T-helper 2 cell treated with Interferon-gamma antibody and Interleukin-4, amounts not matched to agents 5 μg/mL and 100 μg/mL, for 36 hours (primary cell): Measurements from ENCODE around the gene ING5.

Experiments used
- DNase-seq: peaks from one replicate; pipeline ENCODE4 v3.0.0; 2021; ENCODE audit warnings: low spot score
- H3K27ac Mint-ChIP-seq: one replicate; pipeline ENCODE4 v1.8.0; 2021; ENCODE audit warnings: mild to moderate bottlenecking, mixed read lengths
- H3K27me3 Mint-ChIP-seq: one replicate; pipeline ENCODE4 v1.8.0; 2021; ENCODE audit warnings: low read depth, mixed read lengths
- H3K36me3 Mint-ChIP-seq: one replicate; pipeline ENCODE4 v1.8.0; 2021; ENCODE audit warnings: low read depth, mixed read lengths
- H3K4me1 Mint-ChIP-seq: one replicate; pipeline ENCODE4 v1.8.0; 2021; ENCODE audit warnings: low read depth, mixed read lengths
- H3K4me3 Mint-ChIP-seq: one replicate; pipeline ENCODE4 v1.8.0; 2022; ENCODE audit warnings: mild to moderate bottlenecking, moderate library complexity, mixed read lengths
- H3K9me3 Mint-ChIP-seq: one replicate; pipeline ENCODE4 v1.8.0; 2021; ENCODE audit warnings: mixed read lengths

ING5 gene

DNA sequence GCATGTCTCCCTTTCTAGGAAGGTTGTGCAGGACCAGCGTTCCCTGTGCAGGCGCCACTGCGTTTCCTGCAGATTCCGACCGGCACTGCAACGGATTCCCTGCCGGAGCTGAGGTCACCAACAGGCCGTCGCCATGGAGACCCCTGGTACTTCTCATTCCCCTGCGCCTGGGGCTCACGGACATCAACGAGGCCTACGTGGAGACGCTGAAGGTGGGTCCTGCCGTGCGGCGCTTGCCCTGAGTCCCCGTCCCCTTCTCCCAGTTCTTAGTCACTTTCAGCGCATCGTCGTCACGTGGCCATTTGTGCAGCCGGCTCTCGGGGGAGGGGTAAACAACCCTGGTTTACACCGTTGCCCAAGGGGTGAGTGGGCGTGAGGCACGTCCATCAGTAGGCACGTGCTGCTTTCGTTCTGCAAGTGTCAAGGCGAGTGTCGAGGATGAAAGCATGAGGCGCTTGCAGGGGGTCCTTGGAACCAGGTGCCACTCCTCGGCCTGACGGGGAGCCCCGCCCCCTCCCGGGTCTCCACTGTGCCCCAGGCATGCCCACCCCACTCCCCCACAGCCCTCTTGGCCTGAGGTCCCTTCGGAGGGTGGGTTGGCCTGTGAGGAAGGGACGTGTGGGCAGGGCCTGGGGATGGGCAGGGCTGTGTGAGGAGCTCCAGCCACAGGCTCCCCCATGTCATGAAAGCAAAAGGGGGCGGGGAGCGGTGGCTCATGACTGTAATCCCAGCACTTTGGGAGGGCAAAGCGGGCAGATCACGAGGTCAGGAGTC lies 35.0 kb upstream of the ING5 start:
- Mint-ChIP-seq H3K4me1 (peaks cover 4% of the 10 kb centered on the region), H3K4me3 (no peak overlapping the region), H3K27me3 (no peaks in the 10 kb centered on the region), H3K36me3 (peaks cover 8% of the 10 kb centered on the region), H3K27ac (no peak overlapping the region), H3K9me3 (no peaks in the 10 kb centered on the region)
- DNase-seq: no peak

DNA sequence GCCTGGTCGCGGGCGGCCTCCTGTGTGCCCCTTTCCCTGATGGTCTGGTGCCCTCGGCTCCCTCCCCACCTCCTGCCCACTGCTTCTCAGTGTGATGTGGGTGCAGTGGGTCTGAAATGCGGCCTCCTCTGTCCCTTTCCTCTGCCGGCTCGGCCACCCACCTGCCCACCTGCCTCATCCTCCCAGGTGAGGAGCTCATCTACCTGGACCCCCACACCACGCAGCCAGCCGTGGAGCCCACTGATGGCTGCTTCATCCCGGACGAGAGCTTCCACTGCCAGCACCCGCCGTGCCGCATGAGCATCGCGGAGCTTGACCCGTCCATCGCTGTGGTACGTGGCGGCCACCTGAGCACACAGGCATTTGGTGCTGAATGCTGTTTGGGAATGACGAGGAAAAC lies 33.5 kb upstream of the ING5 start:
- no peak for DNase-seq
- H3K36me3 Mint-ChIP-seq: peaks cover 8% of the 10 kb centered on the region
- H3K27me3 Mint-ChIP-seq: no peaks in the 10 kb centered on the region
- H3K9me3 Mint-ChIP-seq: no peaks in the 10 kb centered on the region
- H3K4me3 Mint-ChIP-seq: no peak overlapping the region
- H3K4me1 Mint-ChIP-seq: peaks cover 4% of the 10 kb centered on the region
- no peak overlapping the region for H3K27ac Mint-ChIP-seq

DNA sequence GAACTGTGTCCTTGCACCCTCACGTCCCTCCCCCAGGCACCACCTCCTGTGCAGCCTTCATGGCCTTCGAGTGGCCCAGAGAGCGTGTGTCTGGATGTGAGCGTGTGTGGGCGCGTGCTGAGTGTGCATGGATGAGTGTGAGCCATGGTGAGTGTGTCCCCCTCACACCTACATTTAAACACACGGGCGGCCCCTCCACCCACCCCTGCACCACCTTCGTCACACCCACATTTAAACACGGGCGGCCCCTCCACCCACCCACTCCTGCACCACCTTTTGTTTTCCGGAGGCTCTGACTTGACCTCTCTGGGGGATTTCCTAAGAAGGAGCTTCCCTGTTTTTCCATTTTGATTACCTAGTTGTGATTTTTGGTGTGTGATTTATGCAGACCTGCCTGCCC lies 33.0 kb upstream of the ING5 start:
- Mint-ChIP-seq H3K9me3 (no peaks in the 10 kb centered on the region), H3K27me3 (no peaks in the 10 kb centered on the region), H3K4me1 (peaks cover 7% of the 10 kb centered on the region), H3K27ac (no peak overlapping the region), H3K4me3 (no peak overlapping the region), H3K36me3 (peaks cover 11% of the 10 kb centered on the region)
- DNase-seq: no peak

DNA sequence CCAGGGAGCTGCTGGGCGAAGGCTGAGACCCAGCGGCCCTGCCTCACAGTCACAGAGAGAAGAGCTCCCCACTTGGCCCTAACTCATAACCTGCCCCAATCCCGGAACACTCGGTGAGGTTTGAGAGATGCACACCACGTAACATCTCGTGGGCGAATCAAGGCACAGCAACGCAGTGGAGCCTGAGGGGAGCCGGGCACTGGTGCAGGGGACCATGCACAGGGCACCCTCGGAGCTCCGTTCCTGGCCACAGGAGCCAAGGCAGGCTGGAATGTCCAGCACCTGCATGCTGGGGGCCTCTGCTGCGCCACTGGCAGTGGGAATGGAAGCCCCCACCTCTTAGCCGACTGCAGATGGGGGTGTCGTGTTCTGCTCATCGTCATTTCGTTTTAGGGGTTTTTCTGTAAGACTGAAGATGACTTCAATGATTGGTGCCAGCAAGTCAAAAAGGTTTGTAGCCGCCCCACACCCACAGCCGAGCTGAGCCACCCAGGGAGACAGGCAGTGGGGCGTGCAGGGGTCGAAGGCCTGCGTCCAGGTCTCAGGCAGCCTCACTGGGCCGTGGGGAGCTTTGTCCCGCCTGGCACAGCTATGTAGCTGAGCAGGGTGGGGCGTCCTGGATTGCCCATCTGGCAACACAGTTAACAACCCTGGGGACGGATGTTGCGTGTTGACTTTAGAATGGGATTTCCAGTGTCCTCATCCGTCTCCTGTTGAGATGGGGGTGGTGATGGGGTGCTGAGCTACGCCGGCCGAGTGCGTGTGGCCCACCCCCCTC lies 31.3 kb upstream of the ING5 start:
- Mint-ChIP-seq H3K4me1 (peaks cover 4% of the 10 kb centered on the region), H3K36me3 (peaks cover 16% of the 10 kb centered on the region), H3K27ac (no peak overlapping the region), H3K27me3 (no peaks in the 10 kb centered on the region), H3K4me3 (no peak overlapping the region), H3K9me3 (no peaks in the 10 kb centered on the region)
- DNase-seq: no peak

DNA sequence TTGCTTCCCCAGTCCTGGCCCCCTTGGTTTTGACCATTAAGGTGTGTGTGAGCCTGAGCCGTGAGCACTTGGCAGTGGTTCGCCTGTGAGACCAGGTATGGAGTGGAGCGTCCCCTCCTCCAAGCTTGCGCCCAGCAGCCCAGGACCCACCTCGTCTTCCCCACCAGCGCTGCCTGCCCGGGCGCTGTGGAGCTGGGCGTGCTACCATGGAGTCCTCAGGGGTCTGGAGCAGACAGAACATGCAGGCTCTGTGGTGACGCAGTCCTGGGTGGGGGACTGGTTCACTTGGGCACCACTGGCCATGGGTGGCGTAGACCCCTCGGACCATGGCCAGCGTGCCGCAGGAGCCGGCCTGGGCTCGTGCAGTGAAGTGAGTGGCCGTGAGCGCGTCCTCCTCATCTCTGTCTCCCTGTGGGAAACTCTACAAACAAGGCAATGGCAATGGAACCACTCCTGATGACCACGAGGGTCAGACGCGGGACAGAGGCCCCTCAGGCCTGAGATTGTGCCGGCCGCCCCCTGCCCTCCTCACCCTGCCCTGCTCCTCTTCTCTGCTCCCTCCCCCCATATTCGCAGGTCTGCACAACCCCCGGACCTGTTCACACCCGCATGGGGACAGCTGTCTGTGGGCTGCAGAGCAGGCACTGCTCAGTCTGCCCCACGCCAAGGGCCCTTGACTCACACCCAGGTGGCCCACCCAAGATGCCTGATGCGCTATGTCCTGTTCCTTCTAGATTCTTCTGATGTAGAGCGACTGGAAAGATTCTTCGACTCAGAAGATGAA lies 30.2 kb upstream of the ING5 start:
- Mint-ChIP-seq H3K27ac (no peak overlapping the region), H3K4me3 (no peak overlapping the region), H3K27me3 (no peaks in the 10 kb centered on the region), H3K4me1 (peaks cover 4% of the 10 kb centered on the region), H3K36me3 (peaks cover 17% of the 10 kb centered on the region), H3K9me3 (no peaks in the 10 kb centered on the region)
- no peak for DNase-seq

- Mint-ChIP-seq H3K9me3 (no peaks in the 10 kb centered on the region), H3K27me3 (no peaks in the 10 kb centered on the region), H3K36me3 (peaks cover 17% of the 10 kb centered on the region), H3K4me3 (no peak overlapping the region), H3K27ac (no peak overlapping the region), H3K4me1 (peaks cover 4% of the 10 kb centered on the region)
- no peak for DNase-seq
Measured at GRCh38 chr2:241672243-241673188, 29.3 kb upstream of the ING5 start.

GRCh38 chr2:241673189-241673663 lies 28.6 kb upstream of the ING5 start:
- H3K27me3 Mint-ChIP-seq: no peaks in the 10 kb centered on the region
- peaks cover 4% of the 10 kb centered on the region for H3K4me1 Mint-ChIP-seq
- peaks cover 17% of the 10 kb centered on the region for H3K36me3 Mint-ChIP-seq
- no peak overlapping the region for H3K27ac Mint-ChIP-seq
- DNase-seq: no peak
- H3K9me3 Mint-ChIP-seq: no peaks in the 10 kb centered on the region
- H3K4me3 Mint-ChIP-seq: no peak overlapping the region

DNA sequence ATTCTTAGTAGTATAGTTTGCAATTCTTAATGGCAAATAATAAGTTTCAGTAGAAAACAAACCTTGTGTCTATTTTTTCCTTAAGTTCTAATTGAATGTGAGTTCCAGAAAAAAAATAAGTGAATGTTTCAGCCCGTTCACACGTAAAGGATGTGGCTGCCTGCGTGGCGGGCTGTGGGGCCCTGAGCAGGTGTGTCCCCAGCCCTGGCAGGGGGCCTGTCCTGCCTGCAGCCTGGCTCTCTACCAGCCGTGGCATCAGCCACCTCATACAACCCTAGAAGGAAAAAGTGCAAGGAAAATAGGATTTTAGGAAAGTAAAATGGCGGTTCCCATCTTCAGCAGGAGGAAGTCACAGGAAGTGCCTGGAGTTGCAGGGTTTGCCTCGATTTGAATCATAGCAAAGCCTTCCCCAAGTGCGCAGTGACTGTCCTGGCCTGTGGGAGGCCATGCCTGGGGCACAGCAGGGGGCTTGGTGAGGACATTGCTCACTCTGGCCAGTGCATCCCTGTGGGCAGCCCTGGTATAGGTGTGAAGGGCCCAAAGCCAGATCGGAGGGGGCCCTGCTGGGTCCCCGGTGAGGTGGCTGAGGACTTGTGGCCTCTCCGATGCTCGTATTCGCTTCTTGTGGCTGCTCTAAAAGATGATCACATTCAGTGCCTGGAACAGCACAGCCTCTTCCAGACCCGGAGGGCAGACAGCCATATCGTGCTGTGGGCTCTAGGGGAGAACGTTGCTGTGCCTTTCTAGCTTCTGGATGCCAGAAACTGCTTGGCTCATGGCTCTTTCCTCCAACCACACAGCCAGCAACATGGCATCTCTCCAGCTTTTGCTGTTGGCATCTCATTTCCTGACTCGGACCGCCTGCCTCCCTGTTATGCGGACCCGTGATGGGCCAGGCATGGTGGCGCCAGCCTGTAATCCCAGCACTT lies 27.8 kb upstream of the ING5 start:
- peaks cover 16% of the 10 kb centered on the region for H3K36me3 Mint-ChIP-seq
- peaks cover 4% of the 10 kb centered on the region for H3K4me1 Mint-ChIP-seq
- no peak overlapping the region for H3K27ac Mint-ChIP-seq
- no peak overlapping the region for H3K4me3 Mint-ChIP-seq
- H3K9me3 Mint-ChIP-seq: no peaks in the 10 kb centered on the region
- DNase-seq: no peak
- H3K27me3 Mint-ChIP-seq: no peaks in the 10 kb centered on the region

- H3K9me3 Mint-ChIP-seq: no peaks in the 10 kb centered on the region
- H3K4me1 Mint-ChIP-seq: peaks cover 4% of the 10 kb centered on the region
- no peaks in the 10 kb centered on the region for H3K27me3 Mint-ChIP-seq
- H3K27ac Mint-ChIP-seq: no peak overlapping the region
- peaks cover 22% of the 10 kb centered on the region for H3K36me3 Mint-ChIP-seq
- no peak overlapping the region for H3K4me3 Mint-ChIP-seq
- DNase-seq: no peak
Measured at GRCh38 chr2:241675885-241676284, 26.0 kb upstream of the ING5 start.

- peaks cover 28% of the 10 kb centered on the region for H3K36me3 Mint-ChIP-seq
- no peak overlapping the region for H3K4me3 Mint-ChIP-seq
- H3K27me3 Mint-ChIP-seq: no peaks in the 10 kb centered on the region
Measured at GRCh38 chr2:241676665-241677064, 25.2 kb upstream of the ING5 start.

GRCh38 chr2:241677392-241677791 lies 24.4 kb upstream of the ING5 start:
- H3K9me3 Mint-ChIP-seq: no peaks in the 10 kb centered on the region
- DNase-seq: no peak
- H3K27ac Mint-ChIP-seq: no peak overlapping the region
- peaks cover 5% of the 10 kb centered on the region for H3K4me1 Mint-ChIP-seq
- no peaks in the 10 kb centered on the region for H3K27me3 Mint-ChIP-seq
- H3K4me3 Mint-ChIP-seq: no peak overlapping the region
- H3K36me3 Mint-ChIP-seq: peaks cover 35% of the 10 kb centered on the region

More at GRCh38 chr2:241676665-241677064, 25.2 kb upstream of the ING5 start:
- no peak overlapping the region for H3K27ac Mint-ChIP-seq
- DNase-seq: no peak
- H3K4me1 Mint-ChIP-seq: peaks cover 4% of the 10 kb centered on the region
- no peaks in the 10 kb centered on the region for H3K9me3 Mint-ChIP-seq

GRCh38 chr2:241678307-241678706 lies 23.5 kb upstream of the ING5 start:
- Mint-ChIP-seq H3K27me3 (no peaks in the 10 kb centered on the region), H3K9me3 (no peaks in the 10 kb centered on the region), H3K27ac (no peak overlapping the region), H3K4me3 (no peak overlapping the region), H3K4me1 (peaks cover 5% of the 10 kb centered on the region), H3K36me3 (peaks cover 40% of the 10 kb centered on the region)
- DNase-seq: no peak
